NCI-H748 (cell line): Measurements from ENCODE around the gene MBP.

Source experiments
- DNase-seq: peaks from one replicate; lab custom pipeline; 2025; ENCODE audit not compliant: unreplicated experiment; lab: John Stamatoyannopoulos, UW

The MBP gene

DNA sequence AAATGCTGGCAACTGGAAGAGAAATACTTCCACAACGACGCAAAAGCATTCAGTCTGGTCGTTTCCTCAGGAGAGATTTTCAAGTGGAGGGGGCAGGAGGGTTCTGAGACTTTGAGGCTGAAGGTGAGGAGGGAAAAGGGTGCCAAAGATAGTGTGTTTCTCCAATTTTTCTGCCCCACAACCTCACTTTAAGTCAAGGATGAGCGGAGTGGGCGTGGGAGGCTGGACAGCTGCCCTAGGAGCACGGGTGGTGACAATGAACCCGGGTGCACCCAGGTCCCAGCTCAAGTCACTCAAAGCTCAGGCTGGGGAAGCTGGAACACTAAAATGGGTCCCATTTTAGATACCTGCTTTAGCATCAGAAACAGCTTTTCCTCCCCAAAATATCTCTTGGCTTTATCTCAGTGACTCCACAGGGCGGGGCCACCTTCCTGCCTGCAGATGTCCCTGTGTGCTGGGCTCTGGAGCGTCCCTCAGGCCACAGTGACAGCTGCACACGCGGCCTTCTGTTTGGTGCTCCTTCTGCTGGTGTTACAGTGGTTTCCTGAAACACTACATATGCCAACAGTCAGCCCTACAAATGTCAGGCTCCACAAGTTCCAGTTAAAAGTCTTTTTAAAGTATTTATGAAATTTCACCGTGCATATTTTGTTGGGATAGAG is 1.4 kb upstream of the MBP start:
- peak; percentile 51 for DNase-seq

- DNase-seq, result peak; percentile 55
Measured at GRCh38 chr18:77133051-77133834, 660 bp upstream of the MBP start.

- DNase-seq, result peak; percentile 68
Measured at GRCh38 chr18:77131652-77132368, 773 bp downstream of the MBP start.

- DNase-seq, result peak; percentile 42
Measured at GRCh38 chr18:77131100-77131651, 1.4 kb downstream of the MBP start.

DNA sequence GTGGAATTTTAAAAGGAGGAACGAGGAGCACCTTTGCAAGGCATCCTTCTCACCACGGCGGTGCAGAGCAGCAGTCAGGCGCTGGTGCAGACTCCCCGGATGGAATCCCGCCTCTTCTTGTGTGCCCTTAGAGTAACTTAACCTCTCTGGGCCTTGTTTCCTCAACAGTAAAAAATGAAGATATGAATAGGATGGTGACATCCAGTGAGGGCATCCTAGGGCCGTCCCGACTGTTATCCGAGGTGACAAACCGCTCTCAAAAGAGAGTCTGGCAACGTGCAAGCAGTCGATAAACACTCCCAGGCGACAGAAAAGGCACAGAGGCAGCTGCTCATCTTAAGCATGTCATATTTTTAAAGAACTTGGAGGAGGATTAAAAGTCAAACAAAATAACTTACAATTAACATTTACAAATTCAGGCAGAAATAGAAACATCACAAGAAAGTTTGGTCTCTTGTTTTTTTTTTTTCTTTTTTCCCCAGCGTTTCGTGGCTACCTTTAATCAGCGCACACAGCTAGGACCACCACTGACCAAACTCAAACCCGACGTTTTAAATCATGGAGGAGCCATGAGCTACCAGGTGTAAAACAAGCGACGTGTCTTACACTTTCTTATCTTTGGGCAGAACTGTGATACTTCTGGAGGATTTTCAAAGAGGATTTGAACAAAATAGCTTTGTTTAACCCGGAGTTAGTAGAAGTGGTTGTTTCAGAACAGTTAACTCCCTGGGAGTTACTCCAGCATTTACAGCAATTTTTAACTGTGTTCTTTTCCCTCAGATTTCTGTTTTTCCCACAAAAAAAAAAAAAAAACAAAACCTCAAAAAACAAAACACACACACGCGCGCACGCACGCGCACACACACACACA is 2.1 kb downstream of the MBP start:
- DNase-seq, result no peak

DNA sequence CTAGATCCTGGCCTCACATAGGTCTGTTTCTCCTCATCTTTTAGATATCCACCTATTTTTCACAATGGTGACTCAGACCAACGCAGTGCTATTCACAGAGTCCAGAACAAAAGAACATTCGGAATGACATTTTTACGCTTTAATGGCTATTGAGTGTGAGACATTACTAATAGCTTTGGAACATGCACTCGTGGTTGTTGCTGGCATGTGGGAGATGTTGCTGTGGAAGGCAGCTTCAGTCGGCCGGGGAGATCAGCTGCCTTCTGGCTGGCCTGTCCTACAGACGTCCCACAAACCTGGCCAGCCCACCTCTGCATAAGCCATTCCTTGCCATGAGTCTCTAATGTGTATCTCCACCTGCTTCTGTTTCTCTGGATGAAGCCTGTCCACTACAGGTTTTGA is 3.4 kb downstream of the MBP start:
- no peak for DNase-seq

DNA sequence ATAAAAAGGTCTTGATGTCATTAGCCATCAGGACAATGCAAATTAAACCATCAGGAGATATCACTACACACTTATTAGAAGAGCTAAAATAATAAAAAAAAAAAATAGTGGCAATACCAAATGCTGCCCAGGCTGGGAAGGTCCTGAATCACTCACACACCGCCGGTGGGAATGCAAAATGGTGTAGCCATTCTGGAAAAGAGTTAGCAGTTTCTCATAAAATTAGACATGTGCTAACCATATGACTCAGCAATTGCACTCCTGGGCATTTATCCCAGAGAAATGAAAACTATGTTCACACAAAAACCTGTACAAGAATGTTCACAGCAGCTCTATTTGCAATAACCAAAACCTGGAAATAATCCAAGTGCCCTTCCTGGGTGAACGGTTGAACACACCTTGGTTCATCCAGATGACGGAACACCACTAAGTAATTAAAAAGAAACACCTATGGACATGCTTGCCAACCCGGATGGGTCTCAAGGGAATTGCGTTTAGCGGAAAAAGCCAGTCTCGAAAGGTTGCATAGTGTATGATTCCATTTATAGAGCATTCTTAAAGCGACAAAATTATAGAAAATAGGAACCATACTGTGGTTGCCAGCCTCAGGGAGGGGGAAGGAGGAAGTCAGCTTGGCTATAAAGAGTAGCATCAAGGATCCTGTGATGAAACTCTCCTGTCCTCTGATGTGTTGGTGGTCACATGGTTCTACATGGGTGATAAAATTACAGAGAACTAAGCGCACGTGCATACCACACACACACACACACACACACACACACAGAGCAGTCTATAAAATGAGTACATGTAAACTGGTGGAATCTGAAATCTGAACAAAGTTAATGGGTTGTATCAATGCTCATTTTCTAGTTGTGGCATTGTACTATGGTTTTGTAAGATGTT is 4.6 kb downstream of the MBP start:
- peak; percentile 25 for DNase-seq

- no peak for DNase-seq
Measured at GRCh38 chr18:77124452-77124922, 8.1 kb downstream of the MBP start.

DNA sequence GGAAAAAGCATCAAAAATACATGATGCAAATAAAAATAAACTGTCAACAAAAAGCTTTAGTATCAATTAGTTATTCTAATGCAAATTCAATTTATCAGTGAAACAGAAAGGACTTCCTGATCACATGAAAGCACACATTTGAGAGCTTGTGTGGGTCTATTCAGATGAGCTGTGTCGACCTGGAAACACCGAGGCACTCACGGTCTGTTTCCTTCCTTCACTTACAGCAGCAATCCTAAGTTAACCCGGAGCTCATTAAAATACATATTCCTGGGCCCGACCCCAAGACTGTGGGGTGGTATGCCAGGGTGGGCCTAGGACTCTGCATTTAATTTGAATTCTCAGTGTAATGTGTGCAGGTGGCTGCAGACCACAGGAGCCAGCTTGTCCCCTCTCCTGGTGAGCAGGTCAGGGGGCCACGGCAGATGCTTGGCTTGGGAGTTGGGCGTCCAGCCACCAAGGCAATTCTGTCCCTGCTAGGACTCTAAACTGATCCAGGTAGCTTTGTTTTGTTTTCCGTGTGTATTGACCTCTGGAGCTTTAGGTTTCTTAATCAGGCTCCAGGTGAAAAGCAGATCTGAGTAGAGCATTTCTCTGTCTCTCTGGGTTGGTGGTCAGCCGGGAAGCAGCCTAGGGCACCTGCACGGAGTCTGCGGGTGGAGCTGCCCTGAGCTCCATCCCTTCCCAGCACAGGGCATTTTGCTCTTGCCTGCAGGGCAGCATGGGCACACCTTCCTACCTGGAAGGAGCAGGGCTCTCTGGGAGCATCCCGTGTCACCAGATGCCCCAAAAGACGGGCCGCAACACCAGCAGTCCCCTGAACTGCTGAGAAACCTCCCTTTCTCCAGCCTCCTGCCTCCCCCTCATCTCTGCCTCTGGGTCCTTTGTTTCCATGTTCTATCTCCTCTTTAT is 9.0 kb downstream of the MBP start:
- no peak for DNase-seq

DNA sequence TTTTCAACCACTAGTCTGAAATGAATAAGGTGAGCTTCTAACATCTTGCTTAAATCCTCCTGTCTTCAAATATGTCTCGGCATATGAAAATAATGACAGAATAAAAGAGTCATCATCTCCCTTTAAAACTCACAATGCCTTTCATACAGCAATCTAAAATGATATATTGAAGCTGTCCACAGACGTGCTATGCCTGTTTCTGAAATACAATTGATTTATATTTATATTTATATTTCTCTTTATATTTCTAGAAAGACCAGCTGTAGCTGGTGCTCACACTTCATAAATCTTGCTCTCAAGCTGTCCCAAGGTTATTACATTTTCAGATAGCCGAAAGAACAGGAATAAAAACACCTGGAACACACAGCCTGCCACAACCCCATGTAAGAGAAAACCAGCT is 11.1 kb downstream of the MBP start:
- DNase-seq, result no peak

DNA sequence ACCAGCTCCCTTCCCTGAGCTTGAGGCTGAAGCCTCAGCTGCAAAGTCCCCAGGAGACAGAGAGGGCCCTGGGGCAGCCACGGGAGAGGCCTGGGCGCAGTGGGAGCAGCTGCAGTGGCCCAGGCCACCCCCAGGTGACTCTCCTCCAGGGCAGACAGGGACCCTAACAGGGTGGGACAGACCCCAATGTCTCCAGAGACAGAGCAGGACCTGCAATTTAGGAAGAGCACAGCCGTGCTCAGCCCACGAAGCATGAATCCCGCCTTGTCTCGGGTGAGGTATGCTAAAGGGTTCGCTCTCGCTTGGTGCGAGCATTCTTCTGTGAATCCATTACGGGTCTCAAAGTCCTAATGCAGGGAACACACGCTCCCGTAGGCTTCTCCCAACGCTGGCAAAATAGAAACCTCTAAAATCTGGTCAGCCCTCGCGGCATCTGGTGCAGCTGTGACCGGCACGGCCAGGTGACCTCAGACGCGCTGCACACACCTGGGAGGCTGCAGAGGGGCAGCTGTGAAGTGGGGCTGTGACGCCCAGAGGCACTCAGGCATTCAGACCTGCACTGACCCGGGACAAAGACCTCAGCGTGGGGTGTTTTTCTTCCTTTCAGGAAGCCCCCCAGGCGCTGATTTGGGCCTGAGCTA is 12.6 kb downstream of the MBP start:
- DNase-seq, result no peak

- no peak for DNase-seq
Measured at GRCh38 chr18:77119101-77119850, 13.3 kb downstream of the MBP start.

- DNase-seq, result no peak
Measured at GRCh38 chr18:77118256-77119090, 14.1 kb downstream of the MBP start.

DNA sequence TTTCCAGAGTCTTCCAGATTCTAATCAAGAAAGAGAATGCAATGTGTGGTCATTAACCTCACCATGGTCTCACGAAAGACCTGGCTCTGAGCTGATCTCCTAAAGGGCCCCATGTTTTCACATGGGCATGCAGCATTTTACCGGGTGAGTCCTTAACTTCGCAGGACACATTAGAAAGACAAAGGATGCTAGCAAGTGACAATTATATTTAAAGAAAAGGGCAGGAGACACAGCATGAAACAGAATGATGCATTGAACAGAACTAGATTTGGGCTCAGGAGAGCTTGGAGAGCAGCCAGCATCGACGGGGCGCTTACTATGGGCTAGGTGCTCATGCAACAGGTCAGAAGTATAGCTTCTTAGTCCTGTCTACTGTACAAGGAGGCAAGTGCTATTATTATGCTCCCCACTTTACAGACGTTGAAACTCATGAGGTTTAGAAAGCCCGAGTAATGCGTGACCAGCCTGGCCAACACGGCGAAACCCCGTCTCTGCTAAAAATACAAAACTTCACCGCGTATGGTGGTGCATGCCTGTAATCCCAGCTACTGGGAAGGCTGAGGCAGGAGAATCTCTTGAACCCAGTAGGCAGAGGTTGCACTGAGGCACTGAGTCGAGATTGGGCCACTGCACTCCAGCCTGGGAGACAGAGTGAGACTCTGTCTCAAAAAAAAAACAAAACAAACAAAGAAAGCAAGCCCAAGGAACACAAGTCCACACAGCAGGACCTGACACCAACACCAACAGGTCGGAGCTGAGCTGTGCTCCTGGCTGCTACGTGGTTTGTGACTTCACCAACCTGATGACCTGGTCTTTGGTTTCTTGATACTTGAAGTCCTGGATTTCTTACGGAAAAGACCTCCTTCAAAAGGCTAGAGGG is 16.1 kb downstream of the MBP start:
- DNase-seq, result no peak

DNA sequence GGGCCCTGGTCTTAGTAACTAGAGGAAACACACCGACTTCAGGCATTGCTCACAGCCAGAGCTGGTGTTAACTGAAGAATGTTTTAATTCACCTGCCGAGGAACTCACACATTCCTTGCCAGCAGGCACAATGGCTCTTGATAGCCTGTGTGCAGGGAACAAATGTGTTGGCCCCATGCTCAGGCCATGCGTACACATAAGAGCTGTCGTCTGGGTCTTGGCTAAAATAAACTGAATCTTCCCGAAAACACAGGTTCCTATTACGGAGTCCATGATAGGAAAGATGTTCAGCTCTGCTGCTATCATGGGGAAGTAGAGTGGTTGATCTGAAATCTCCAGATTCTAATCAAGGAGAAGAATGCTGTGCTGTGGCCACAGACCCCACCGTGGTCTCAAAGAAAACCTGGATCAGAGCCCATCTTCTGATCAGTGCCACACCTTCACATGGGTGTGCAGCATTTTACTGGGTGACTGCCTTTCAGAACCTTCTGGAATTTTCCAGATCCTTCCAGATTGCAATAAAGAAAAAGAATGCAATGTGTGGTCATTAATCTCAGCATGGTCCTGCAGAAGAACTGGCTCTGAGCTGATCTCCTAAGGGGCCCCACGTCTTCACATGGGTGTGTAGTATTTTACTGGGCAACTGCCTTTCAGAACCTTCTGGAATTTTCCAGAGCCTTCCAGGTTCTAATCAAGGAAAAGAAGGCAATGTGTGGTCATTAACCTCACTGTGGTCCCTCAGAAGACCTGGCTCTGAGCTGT is 17.2 kb downstream of the MBP start:
- DNase-seq, result no peak
